GM19395 (cell line): Measurements from ENCODE around the gene DLGAP1.

Experiments used
- ATAC-seq: cut with Tn5 transposase; IDR thresholded peaks from one replicate; pipeline ENCODE4 v1.9.1; 2021; ENCODE audit warnings: mild to moderate bottlenecking, moderate library complexity; ENCODE audit not compliant: unreplicated experiment

DLGAP1 gene

DNA sequence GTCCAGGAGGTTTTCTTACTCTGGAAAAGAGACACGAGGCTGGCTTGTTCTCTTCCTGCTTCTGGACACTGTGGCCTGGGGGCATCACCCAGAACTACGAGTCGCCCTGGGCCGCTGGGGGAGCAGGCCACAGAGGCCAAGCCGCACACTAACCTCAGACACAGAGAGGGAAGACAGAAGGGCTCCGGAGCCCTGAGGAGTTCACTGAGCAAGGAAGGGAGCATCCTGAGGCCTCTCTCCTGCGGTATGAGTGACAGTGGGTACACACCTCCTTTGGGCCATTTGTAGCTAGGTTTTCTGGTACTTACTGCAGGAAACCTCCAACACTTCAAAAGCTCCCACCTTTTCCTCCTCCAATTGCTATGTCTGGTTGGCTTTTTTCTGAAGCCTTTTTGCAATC lies 494.1 kb downstream of the DLGAP1 start:
- ATAC-seq = no peak

DNA sequence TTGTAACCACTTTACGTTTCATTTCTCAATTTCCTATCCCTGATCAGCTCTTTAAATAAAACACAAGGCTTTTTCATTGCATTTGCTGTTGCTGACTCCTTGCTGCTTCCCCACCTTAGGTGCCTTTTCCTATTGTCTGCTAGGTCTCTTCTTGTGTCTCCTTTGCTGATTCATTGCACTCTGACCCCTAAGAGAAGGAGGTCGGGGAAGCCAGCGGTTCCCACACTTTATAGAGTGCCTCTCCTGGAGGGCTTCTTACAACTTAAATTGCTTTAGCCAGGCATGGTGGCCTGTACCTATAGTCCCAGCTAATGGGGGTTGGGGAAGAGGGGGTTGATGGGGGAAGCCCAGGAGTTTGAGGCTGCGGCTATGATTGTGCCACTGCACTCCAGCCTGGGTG lies 495.0 kb downstream of the DLGAP1 start:
- no peak for ATAC-seq

DNA sequence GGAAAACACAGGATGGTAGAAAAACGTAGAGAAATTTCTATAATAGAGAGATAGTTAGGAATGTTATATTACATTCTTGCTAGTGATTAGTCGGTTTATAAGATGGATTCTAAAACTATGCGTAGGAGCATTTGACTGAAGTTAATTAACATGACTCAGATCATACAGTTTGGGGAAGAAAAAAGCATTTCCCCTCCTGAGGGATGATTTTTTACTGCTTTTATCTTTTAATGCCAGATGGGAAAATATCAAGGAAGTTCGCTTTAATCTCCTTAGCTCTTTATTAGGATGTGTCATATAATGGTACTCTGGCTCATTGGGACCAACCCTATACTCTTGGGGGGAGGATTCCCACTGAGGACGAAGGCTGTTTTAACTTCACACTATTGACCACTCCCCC lies 503.1 kb downstream of the DLGAP1 start:
- no peak for ATAC-seq

GRCh38 chr18:3950668-3951404 lies 504.3 kb downstream of the DLGAP1 start:
- ATAC-seq = no peak

DNA sequence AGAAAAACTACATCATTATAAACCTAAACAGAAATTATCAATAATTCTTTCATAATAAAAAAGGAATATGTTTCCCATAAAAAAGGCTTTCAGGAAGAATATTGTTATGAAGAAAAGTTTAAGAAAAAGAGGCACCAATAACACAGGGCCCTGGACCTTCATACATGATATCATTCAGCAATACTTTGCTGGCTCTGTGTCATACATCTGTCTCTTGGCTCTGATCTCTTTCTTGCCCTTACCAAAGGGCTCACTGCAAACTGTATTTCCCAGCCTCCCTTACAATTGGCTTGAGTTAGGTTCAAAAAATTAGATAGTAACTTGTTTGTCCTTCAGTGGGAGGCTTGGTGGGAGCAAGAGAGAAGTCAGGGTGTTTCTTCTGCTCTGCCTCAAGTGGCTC lies 506.1 kb downstream of the DLGAP1 start:
- no peak for ATAC-seq

DNA sequence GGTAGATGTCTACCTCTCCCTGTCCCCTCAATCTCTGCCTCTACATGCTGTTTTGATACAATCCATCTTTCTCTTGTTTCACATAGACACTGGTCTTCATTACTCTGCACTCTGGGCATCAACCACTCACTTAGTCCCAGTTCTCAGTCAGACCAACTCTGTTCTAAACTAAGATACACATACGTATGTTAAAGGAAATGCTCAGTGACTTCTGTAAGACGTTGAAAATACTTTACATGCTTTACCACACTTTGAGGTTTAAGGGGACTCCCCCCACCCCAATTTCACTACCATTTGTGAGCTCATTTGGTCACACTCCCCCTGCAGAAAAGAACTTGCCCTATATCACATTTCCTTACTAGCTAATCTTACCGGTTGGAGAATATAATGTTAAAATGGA lies 507.7 kb downstream of the DLGAP1 start:
- ATAC-seq = no peak

DNA sequence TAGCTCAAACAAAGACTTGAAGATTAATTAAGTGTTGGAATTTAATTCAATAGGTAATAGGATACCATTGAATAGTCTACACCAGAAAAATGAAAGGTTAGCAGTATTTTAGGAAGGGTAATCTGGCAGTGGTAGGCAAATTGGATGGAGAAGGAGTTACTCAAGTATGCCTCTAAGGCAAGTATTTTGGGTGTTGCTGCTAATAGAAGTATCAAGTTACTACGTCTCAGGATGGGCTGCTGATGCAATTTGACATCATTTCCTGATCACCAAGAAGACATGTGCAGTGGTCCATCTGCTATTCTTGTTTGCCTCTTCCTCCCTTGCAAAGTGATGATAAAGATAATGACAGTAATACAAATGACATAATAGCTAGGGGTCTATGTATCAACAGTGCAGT lies 519.8 kb downstream of the DLGAP1 start:
- no peak for ATAC-seq

DNA sequence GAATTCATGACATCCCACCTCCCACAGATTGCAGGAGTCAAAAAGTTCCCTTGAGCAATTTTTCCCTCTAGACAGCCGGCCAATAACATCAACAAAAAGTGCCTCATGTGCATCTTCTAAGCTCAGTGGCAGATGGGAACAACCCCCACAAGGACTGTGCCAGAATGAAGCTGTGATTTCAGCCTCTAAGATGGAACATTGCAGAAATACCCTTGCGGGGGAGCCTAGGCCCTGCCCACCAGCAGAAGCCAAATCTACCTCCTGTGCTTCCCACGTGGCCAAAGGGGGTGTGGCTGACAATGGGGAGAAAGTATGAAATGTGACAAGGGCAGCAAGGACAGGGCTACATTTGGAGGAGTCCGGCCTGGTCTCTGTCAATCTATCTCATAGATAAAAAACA lies 522.8 kb downstream of the DLGAP1 start:
- no peak for ATAC-seq

- no peak for ATAC-seq
Measured at GRCh38 chr18:3931542-3932112, 523.5 kb downstream of the DLGAP1 start.

DNA sequence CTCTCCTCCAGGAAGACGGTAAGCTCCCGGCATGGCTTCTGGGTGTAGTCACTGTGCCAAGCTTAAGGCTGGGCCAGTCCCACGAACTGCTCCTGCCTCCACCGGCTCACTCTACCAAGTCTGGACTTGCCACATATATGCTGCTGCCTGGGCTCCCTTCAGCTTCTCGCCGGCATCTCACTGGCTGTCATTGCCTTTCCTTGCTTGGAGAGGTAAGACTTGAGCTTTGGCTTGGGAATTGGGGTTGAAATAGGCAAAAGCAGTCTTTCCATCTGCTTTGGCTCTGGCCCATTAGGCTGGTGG lies 524.1 kb downstream of the DLGAP1 start:
- no peak for ATAC-seq

- ATAC-seq = no peak
Measured at GRCh38 chr18:3930126-3931012, 524.7 kb downstream of the DLGAP1 start.

DNA sequence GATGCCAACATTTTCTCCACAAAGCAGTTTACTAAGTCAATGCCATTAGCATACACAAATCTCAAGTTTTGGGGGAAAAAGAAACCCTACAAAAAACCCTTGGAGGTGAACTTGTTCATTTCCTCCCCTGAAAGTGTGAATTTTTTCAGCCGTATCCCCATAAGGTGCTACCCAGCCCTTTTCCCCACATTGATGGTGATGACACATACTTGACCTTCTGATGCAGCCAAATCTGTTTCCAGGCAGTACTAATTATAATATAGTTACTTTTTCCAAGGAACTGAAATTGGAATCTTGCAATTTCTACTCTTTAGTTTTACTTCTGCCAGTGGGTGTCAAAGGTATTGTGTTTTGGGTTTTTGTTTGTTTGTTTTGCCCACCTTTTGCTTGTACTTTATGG lies 530.7 kb downstream of the DLGAP1 start:
- no peak for ATAC-seq

DNA sequence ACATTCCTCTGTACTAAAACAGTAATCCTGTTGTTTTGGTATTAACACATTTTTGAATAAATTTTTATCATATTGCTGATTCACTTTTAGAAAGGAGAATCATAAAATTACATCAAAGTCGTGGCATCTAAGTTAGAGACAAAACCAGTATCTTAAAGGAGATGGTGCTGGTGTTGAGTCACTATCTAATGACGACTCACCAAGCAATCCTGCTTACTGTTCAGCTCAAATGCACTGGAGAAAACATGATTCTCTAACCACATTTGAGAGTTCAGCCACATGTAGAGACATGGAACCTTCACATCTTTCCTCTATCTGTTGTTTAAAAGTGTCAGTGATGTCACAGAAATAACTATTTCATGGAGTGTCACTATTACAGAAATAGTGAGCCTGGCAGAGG lies 531.4 kb downstream of the DLGAP1 start:
- no peak for ATAC-seq

GRCh38 chr18:3921826-3922225 lies 533.3 kb downstream of the DLGAP1 start:
- ATAC-seq = no peak

DNA sequence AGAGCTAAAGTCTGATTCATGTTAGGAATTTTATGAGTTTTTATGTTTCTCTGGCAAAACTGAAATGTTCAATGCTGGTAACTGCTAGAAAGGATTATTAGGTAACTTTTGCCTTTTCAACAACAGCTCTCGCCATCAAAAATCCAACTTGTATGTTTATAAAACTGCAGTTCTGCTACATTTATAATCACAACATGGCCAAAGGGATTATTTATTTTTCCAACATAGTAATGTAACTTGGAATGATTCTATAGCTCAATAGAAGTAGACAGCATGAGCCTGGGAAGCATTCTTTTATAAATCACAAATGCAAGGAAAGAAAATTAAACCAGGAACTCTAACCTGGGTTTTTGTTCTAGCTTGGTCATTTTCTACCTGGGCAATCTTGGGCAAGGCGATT lies 534.3 kb downstream of the DLGAP1 start:
- no peak for ATAC-seq

DNA sequence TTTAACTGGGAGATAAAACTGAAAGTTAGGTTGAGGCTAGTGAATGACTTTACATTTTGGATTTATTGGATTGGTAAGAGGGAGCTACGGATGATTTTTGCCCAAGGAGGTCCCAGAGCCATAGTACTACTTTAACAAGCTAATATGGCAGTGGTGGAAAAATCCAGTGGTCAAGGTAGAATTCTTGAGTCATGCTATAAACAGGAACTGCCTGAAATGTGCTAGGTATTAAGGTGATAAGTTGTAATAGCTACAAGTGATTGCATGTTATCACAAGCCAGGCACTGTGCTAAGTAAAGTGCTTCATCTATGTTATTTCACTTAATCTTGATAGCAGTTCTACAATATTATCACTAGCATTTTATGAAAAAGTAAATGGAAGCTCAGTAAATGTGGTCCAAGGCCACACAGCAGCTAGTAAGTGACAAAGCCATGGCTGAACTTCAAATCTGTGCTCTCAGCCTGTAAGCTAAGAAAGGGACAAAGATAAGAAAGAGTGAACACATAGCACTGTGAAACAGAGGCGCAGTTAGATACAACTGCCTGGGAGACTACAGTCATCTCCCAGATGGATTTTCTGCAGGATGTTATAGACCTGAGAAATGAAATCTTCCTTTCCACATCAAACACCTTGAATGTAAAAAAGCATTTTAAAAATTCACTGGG lies 535.6 kb downstream of the DLGAP1 start:
- no peak for ATAC-seq

GRCh38 chr18:3916082-3916481 lies 539.0 kb downstream of the DLGAP1 start:
- ATAC-seq = no peak

GRCh38 chr18:3914833-3915610 lies 540.1 kb downstream of the DLGAP1 start:
- no peak for ATAC-seq

DNA sequence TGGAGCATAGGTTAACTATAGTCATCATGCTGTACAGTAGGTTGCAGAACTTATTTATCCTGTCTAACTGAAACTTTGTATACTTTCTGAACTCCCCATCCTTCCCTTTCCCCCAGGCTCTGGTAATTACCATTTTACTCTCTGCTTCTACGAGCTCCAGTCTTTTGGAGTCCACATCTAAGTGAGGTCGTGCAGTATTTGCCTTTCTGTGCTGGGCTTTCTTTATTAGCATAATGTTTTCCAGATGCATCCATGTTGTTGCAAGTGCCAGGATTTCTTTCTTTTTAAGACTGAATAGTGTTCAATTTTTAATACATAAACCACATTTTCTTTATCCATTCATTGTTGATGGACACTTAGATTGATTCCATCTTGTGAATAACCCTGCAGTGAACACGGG lies 541.0 kb downstream of the DLGAP1 start:
- ATAC-seq = no peak

GRCh38 chr18:3912705-3913104 lies 542.4 kb downstream of the DLGAP1 start:
- no peak for ATAC-seq

DNA sequence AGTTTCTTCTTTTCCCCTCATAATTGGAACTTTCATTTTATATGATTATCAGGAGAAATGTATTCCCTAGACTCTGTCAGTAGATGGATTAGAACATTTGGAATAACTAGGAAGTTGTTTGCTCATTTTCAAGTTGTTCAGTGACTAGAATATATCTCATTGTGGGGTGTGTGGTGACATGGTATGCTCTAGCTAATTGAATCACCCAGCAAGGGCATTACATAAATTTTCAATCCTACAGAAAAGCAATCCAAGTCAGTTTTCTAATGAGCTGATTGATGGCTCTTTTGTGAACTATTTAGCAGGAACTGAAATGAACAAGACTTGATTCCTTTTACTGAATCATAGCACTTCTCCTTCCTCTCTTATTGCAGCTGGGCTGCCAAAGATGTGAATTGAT lies 543.7 kb downstream of the DLGAP1 start:
- ATAC-seq = no peak
